ENCODE results near the gene APBA3.

APBA3 gene

GRCh38 chr19:3768748-3769099 lies 7.2 kb upstream of the APBA3 start:
- H3K4me3 ChIP-seq (replicated peaks; ENCODE audit: insufficient read depth, low read length) = no peak overlapping the region
- no peak for TF ChIP-seq GABPA (IDR thresholded peaks at IDR 0.05; ENCODE audit: low read depth)
- TF ChIP-seq POLR2AphosphoS5 (IDR thresholded peaks at IDR 0.05; ENCODE audit: low read depth) = no peak
- no peak for TF ChIP-seq REST (IDR thresholded peaks at IDR 0.05; ENCODE audit: insufficient replicate concordance, low read depth)
- TF ChIP-seq SPI1 (IDR thresholded peaks at IDR 0.05; ENCODE audit: borderline replicate concordance, low read depth) = no peak
- no peak for TF ChIP-seq CTCF (IDR thresholded peaks at IDR 0.05; ENCODE audit: insufficient read depth, low read length)
- no peak for DNase-seq (ENCODE audit: low read depth in 1 of 2, low spot score in 1 of 2)
- H3K27me3 ChIP-seq (ENCODE audit: insufficient read depth, poor library complexity, severe bottlenecking) = no peaks in the 10 kb centered on the region
- no peak overlapping the region for H3K27ac ChIP-seq (replicated peaks)

GRCh38 chr19:3768015-3768747 lies 6.7 kb upstream of the APBA3 start:
- Histone ChIP-seq H3K4me3 (replicated peaks; ENCODE audit: insufficient read depth, low read length) (no peak overlapping the region), H3K27ac (replicated peaks) (no peak overlapping the region), H3K27me3 (ENCODE audit: insufficient read depth, poor library complexity, severe bottlenecking) (no peaks in the 10 kb centered on the region)
- TF ChIP-seq SPI1 (IDR thresholded peaks at IDR 0.05; ENCODE audit: borderline replicate concordance, low read depth) (no peak), CTCF (IDR thresholded peaks at IDR 0.05; ENCODE audit: insufficient read depth, low read length) (no peak), REST (IDR thresholded peaks at IDR 0.05; ENCODE audit: insufficient replicate concordance, low read depth) (no peak), GABPA (IDR thresholded peaks at IDR 0.05; ENCODE audit: low read depth) (no peak), POLR2AphosphoS5 (IDR thresholded peaks at IDR 0.05; ENCODE audit: low read depth) (no peak)
- no peak for DNase-seq (ENCODE audit: low read depth in 1 of 2, low spot score in 1 of 2)

GRCh38 chr19:3767050-3767449 lies 5.6 kb upstream of the APBA3 start:
- TF ChIP-seq CTCF (IDR thresholded peaks at IDR 0.05; ENCODE audit: insufficient read depth, low read length) = no peak
- TF ChIP-seq REST (IDR thresholded peaks at IDR 0.05; ENCODE audit: insufficient replicate concordance, low read depth) = no peak
- no peak for TF ChIP-seq GABPA (IDR thresholded peaks at IDR 0.05; ENCODE audit: low read depth)
- DNase-seq (ENCODE audit: low read depth in 1 of 2, low spot score in 1 of 2) = no peak
- Histone ChIP-seq H3K27ac (replicated peaks) (no peak overlapping the region), H3K27me3 (ENCODE audit: insufficient read depth, poor library complexity, severe bottlenecking) (no peaks in the 10 kb centered on the region), H3K4me3 (replicated peaks; ENCODE audit: insufficient read depth, low read length) (no peak overlapping the region)

All from HL-60 (cell line).